Naive thymus-derived CD4-positive, alpha-beta T cell (primary cell): ENCODE data around the gene BTNL8. TPM values are rescaled to one million over a fixed set of nuclear protein-coding genes. Genes with fewer than 3 reads are reported as not detected.

Experiments used
- ATAC-seq: fragments of 150-1000 bp; cut with Tn5 transposase; 2 replicates; pipeline ENCODE4 v1.10.0; 2021; ENCODE audit warnings: mild to moderate bottlenecking, moderate library complexity
- CTCF ChIA-PET: fragments of 350-600 bp; sonication (Branson Sonifier 250); formaldehyde crosslinking; loops from one replicate; lab custom pipeline; 2021; ENCODE audit warnings: antibody characterized with exemption; lab: Charles Lee
- POLR2A ChIA-PET: fragments of 350-600 bp; sonication (Branson Sonifier 250); formaldehyde crosslinking; loops from one replicate; lab custom pipeline; 2021; ENCODE audit warnings: antibody characterized with exemption, inconsistent platforms; lab: Charles Lee
- DNase-seq, 9 donors: peaks; one replicate each; pipeline versions ENCODE4 v3.0.0 to v3.0.0-alpha.2; 2020 to 2022; ENCODE audit warnings: mixed read lengths in 1 of 9
- H3K27ac ChIP-seq: one replicate; pipeline ENCODE4 v1.7.0; 2013; ENCODE audit warnings: mild to moderate bottlenecking, low read depth, low read length, moderate library complexity
- H3K27me3 ChIP-seq, 2 donors: one replicate each; pipeline ENCODE4 v1.7.0; 2013; ENCODE audit warnings: low read length in 2 of 2, mild to moderate bottlenecking in 2 of 2, moderate library complexity in 2 of 2; ENCODE audit not compliant: control insufficient read depth in 2 of 2, insufficient read depth in 2 of 2
- H3K36me3 ChIP-seq, 3 experiments: 1 replicate in 2 of 3; 2 replicates in 1 of 3; pipeline ENCODE4 v1.7.0; 2013; ENCODE audit warnings: low read length in 3 of 3, mild to moderate bottlenecking in 3 of 3, moderate library complexity in 1 of 3; ENCODE audit not compliant: insufficient read depth in 3 of 3, control insufficient read depth in 2 of 3
- H3K4me1 ChIP-seq, 2 donors: one replicate each; pipeline ENCODE4 v1.7.0; 2013; ENCODE audit warnings: low read length in 2 of 2, mild to moderate bottlenecking in 2 of 2, moderate library complexity in 1 of 2; ENCODE audit not compliant: control insufficient read depth in 2 of 2, insufficient read depth in 2 of 2
- H3K4me3 ChIP-seq: 2 replicates; pipeline ENCODE4 v1.7.0; 2013; ENCODE audit warnings: mild to moderate bottlenecking, low read length
- H3K9me3 ChIP-seq, 3 experiments: 1 replicate in 2 of 3; 2 replicates in 1 of 3; pipeline ENCODE4 v1.7.0; 2013; ENCODE audit warnings: low read length in 3 of 3; ENCODE audit not compliant: control insufficient read depth in 2 of 3
- H3K27ac Mint-ChIP-seq, 9 donors: one replicate each; pipeline ENCODE4 v1.8.0; 2020 to 2022; ENCODE audit warnings: mixed read lengths in 9 of 9, mild to moderate bottlenecking in 8 of 9, moderate library complexity in 5 of 9, inconsistent platforms in 2 of 9
- H3K27me3 Mint-ChIP-seq, 5 donors: one replicate each; pipeline ENCODE4 v1.8.0; 2021 to 2022; ENCODE audit warnings: mixed read lengths in 5 of 5, mild to moderate bottlenecking in 1 of 5
- H3K36me3 Mint-ChIP-seq, 5 donors: one replicate each; pipeline ENCODE4 v1.8.0; 2020 to 2022; ENCODE audit warnings: mixed read lengths in 5 of 5, mild to moderate bottlenecking in 3 of 5, inconsistent platforms in 1 of 5
- H3K4me1 Mint-ChIP-seq, 7 donors: one replicate each; pipeline ENCODE4 v1.8.0; 2020 to 2022; ENCODE audit warnings: mixed read lengths in 7 of 7, mild to moderate bottlenecking in 3 of 7, inconsistent platforms in 1 of 7
- H3K4me3 Mint-ChIP-seq, 10 donors: one replicate each; pipeline ENCODE4 v1.8.0; 2020 to 2022; ENCODE audit warnings: mild to moderate bottlenecking in 10 of 10, mixed read lengths in 10 of 10, moderate library complexity in 6 of 10, inconsistent platforms in 2 of 10
- H3K9me3 Mint-ChIP-seq, 11 donors: one replicate each; pipeline ENCODE4 v1.8.0; 2020 to 2022; ENCODE audit warnings: mixed read lengths in 11 of 11, mild to moderate bottlenecking in 4 of 11, inconsistent platforms in 1 of 11, moderate library complexity in 1 of 11
- intact Hi-C, 2 donors: fragments of 100-400 bp; cut with micrococcal nuclease; formaldehyde crosslinking; loops; one replicate each; pipeline ENCODE4 v1.15.1; 2023
- polyA plus RNA-seq, 2 donors: library from polyadenylated mRNA; unstranded; fragments of 300-500 nt; fragmentation: Illumina TruSeq; gene quantifications; one replicate each; pipeline ENCODE4 v1.2.3, GENCODE V29; 2021
- total RNA-seq, 6 experiments: library from RNA in 5 of 6; stranded (reverse) in 5 of 6; gene quantifications; 1 replicate in 5 of 6; 2 replicates in 1 of 6; pipeline ENCODE4 v1.2.3 and lab custom pipeline; 2021 to 2026

BTNL8 gene, protein sequence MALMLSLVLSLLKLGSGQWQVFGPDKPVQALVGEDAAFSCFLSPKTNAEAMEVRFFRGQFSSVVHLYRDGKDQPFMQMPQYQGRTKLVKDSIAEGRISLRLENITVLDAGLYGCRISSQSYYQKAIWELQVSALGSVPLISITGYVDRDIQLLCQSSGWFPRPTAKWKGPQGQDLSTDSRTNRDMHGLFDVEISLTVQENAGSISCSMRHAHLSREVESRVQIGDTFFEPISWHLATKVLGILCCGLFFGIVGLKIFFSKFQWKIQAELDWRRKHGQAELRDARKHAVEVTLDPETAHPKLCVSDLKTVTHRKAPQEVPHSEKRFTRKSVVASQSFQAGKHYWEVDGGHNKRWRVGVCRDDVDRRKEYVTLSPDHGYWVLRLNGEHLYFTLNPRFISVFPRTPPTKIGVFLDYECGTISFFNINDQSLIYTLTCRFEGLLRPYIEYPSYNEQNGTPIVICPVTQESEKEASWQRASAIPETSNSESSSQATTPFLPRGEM
- total RNA-seq, result not detected
- polyA plus RNA-seq, result not detected
- not detected for total RNA-seq (lab: John Stamatoyannopoulos, UW)

DNA sequence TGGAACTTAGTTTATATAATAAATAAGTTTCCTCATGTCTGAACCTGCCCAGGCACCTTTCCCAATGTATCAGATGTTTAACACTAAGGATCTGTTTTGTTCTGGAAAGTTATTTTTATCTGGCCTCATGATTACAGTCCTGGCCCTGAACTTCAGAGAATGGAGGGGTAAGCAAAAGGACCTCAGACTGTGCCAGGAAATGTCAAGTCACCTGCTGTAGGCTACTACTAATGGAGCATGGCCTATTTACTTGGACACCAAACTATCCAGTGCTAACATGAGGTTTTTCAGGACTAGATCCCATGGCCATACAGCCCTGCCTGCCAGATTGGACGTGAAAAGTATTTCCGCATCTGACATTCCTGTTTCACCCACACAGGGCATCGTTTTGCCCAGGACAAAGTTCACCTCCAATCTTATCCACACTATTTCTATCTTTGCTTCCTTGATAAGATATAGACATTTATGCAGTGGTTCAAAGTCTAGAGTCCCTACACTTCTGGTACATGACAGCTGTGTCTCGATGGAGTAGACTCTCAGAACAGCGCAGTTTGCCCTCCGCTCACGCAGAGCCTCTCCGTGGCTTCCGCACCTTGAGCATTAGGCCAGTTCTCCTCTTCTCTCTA lies at the start of gene BTNL8:
BTNL8 (plus strand) TSS at position 539 of the 626 bp plus-strand sequence. CDS start 152 bp downstream, outside the sequence.
- intact Hi-C loops, result no loop called here
- Histone ChIP-seq H3K36me3 (no peaks in the 10 kb centered on the region), H3K9me3 (no peaks in the 10 kb centered on the region), H3K4me3 (no peak within 1 kb of the TSS), H3K27ac (no peak within 1 kb of the TSS), H3K27me3 (no peaks in the 10 kb centered on the region), H3K4me1 (no peaks in the 10 kb centered on the region)
- ATAC-seq (no peak), DNase-seq (no peak)
- Mint-ChIP-seq H3K36me3 (no peaks in the 10 kb centered on the region), H3K4me1 (no peaks in the 10 kb centered on the region), H3K27me3 (peaks cover 0 to 8% (median 0%) of the 10 kb centered on the region in 5 donors), H3K9me3 (peaks cover 0 to 8% (median 2%) of the 10 kb centered on the region in 11 donors), H3K27ac (no peak within 1 kb of the TSS), H3K4me3 (no peak within 1 kb of the TSS)
- ChIA-PET POLR2A (no interaction called here), CTCF (no interaction called here)

DNA sequence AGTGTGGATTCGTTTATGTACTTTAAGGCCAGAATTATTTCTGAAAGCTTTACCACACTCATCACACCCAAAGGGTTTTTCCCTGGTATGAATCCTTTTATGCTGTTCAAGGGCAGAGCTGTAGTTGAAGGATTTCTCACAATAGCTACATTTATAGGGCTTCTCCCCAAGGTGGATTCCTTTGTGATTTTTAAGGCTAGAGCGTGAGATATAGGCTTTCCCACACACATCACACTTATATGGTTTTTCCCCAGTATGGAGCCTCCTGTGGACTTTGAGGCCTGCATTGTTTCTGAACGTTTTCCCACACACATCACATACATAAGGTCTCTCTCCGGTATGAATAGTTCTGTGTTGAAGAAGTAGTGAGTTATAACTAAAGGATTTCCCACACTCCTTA lies 49.1 kb upstream of the BTNL8 start:
- Mint-ChIP-seq H3K27ac (no peak overlapping the region), H3K4me3 (no peak overlapping the region), H3K9me3 (peaks cover 3 to 67% (median 29%) of the 10 kb centered on the region in 11 donors), H3K27me3 (no peaks in the 10 kb centered on the region), H3K36me3 (peaks cover 29 to 93% (median 78%) of the 10 kb centered on the region in 5 donors), H3K4me1 (peaks cover 0 to 32% (median 25%) of the 10 kb centered on the region in 7 donors)
- Histone ChIP-seq H3K27me3 (no peaks in the 10 kb centered on the region), H3K4me3 (no peak overlapping the region), H3K36me3 (peaks cover 20 to 44% (median 22%) of the 10 kb centered on the region in 3 experiments), H3K4me1 (no peaks in the 10 kb centered on the region), H3K9me3 (peaks cover 0 to 29% (median 4%) of the 10 kb centered on the region in 3 experiments), H3K27ac (no peak overlapping the region)
- intact Hi-C loops, result no loop called here
- ATAC-seq (no peak), DNase-seq (no peak)
- POLR2A ChIA-PET, result interaction anchor here (0.9 to 1.8 kb wide), 3 partner anchors 18 to 49 kb away, joined by 4 to 6 read pairs (median 5); no protein-coding TSS in a partner anchor
- CTCF ChIA-PET, result interaction anchor here (1.6 kb wide), 1 partner anchor 11 kb away, joined by 8 read pairs; the partner anchor contains the start of gene ZFP62

DNA sequence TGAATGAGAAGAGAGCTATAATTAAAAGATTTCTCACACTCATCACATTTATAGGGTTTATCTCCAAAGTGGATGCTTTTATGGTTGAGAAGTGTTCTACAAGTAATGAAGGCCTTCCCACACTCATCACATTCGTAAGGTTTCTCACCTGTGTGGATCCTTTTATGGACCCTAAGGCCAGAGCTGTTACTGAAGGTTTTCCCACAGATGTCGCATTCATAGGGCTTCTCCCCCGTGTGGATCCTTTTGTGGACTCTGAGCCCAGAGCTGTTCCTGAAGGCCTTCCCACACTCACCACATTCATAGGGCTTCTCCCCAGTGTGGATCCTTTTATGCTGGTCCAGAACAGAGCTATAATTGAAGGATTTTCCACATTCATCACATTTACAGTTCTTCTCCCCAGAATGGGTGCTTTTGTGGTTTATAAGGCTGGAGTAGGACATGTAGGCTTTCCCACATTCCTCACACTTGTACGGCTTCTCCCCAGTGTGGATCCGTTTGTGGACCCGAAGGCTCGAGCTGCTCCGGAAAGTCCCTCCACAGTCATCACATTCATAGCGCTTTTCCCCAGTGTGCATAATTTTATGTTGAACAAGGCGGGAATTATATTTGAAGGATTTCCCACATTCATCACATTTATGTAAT lies 48.4 kb upstream of the BTNL8 start:
- ChIA-PET CTCF (interaction anchor here (1.6 kb wide), 1 partner anchor 10 kb away, joined by 8 read pairs; the partner anchor contains the start of gene ZFP62), POLR2A (interaction anchor here (0.9 to 2.4 kb wide), 6 partner anchors 9 to 50 kb away, joined by 3 to 7 read pairs (median 4); no protein-coding TSS in a partner anchor)
- intact Hi-C loops, result no loop called here
- H3K27me3 ChIP-seq, result no peaks in the 10 kb centered on the region
- H3K4me1 Mint-ChIP-seq, result peaks cover 0 to 38% (median 32%) of the 10 kb centered on the region in 7 donors
- ATAC-seq, result no peak
- H3K36me3 ChIP-seq, result peaks cover 20 to 51% (median 22%) of the 10 kb centered on the region in 3 experiments
- H3K9me3 Mint-ChIP-seq, result peaks cover 3 to 64% (median 29%) of the 10 kb centered on the region in 11 donors
- no peaks in the 10 kb centered on the region for H3K27me3 Mint-ChIP-seq
- peaks cover 29 to 96% (median 83%) of the 10 kb centered on the region in 5 donors for H3K36me3 Mint-ChIP-seq
- no peak overlapping the region for H3K4me3 Mint-ChIP-seq
- no peak overlapping the region for H3K27ac ChIP-seq
- no peak for DNase-seq
- peaks cover 0 to 29% (median 4%) of the 10 kb centered on the region in 3 experiments for H3K9me3 ChIP-seq
- no peaks in the 10 kb centered on the region for H3K4me1 ChIP-seq
- H3K27ac Mint-ChIP-seq, result no peak overlapping the region
- no peak overlapping the region for H3K4me3 ChIP-seq

DNA sequence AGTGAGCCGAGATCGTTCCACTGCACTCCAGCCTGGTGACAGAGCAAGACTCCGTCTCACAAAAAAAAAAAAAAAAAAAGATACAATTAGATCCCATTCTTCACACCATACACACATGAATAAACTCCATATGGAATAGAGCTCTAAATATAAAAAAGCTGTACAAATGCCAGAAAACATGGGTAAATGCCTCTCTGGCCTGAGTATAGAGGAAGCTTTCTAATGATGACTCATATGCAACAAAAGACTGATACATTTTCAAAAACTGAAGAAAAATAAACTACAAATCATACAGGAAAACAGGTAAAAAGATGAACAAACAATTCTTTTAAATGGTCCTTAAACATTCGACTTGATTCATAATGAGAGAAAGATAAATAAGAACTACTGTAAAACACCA lies 46.5 kb upstream of the BTNL8 start:
- H3K36me3 Mint-ChIP-seq, result peaks cover 33 to 89% (median 79%) of the 10 kb centered on the region in 5 donors
- Histone ChIP-seq H3K27me3 (no peaks in the 10 kb centered on the region), H3K36me3 (peaks cover 22 to 56% (median 25%) of the 10 kb centered on the region in 3 experiments), H3K27ac (no peak overlapping the region), H3K4me3 (no peak overlapping the region), H3K4me1 (no peaks in the 10 kb centered on the region), H3K9me3 (peaks cover 0 to 29% (median 4%) of the 10 kb centered on the region in 3 experiments)
- H3K9me3 Mint-ChIP-seq, result peaks cover 3 to 53% (median 29%) of the 10 kb centered on the region in 11 donors
- peaks cover 0 to 52% (median 43%) of the 10 kb centered on the region in 7 donors for H3K4me1 Mint-ChIP-seq
- ChIA-PET POLR2A (interaction anchor here (1.3 to 2.4 kb wide), 3 partner anchors 9 to 49 kb away, joined by 3 to 7 read pairs (median 3); partner anchors contain the start of gene ZFP62), CTCF (no interaction called here)
- DNase-seq, result no peak
- no peak for ATAC-seq
- H3K4me3 Mint-ChIP-seq, result no peak overlapping the region
- no peaks in the 10 kb centered on the region for H3K27me3 Mint-ChIP-seq
- H3K27ac Mint-ChIP-seq, result no peak overlapping the region
- intact Hi-C loops, result no loop called here

DNA sequence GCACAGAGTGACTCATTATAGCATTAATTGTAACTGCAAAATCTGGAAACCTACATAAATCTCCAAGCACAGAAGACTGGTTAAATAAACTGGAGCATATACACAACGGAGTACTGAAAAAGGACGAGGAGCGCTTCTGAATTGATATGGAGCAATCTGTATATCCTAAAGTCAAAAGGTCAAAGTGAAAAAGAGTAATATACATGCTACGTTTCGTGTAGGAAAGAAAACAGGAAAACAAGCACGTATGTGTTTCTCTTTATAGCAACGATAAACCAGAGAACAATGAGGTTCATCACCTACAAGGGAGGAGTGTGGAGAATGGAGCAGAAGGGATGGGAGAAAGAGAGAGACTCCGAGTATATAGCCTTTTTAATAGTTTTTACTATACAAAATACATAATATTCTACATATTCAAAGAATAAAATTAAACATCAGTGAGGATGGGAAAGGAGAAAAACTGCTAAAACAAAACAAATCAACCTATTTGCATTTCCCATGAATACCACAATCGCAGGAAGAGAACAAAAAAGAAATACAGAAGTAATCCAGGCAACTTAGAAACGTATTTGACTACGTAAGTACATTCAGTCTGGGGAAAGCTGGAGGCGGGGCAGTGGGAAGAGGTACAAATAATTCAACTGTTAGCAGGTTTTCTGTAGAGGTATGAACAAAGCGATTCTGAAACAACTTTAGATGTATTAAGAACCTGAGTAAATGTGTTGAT lies 45.7 kb upstream of the BTNL8 start:
- Mint-ChIP-seq H3K27ac (peak overlapping the region in 1 of 9 donors; percentile 24), H3K36me3 (peaks cover 27 to 82% (median 73%) of the 10 kb centered on the region in 5 donors), H3K9me3 (peaks cover 3 to 45% (median 28%) of the 10 kb centered on the region in 11 donors), H3K27me3 (no peaks in the 10 kb centered on the region), H3K4me1 (peaks cover 0 to 53% (median 43%) of the 10 kb centered on the region in 7 donors), H3K4me3 (no peak overlapping the region)
- ChIA-PET CTCF (no interaction called here), POLR2A (interaction anchor here (1.3 to 2.4 kb wide), 2 partner anchors 8 to 50 kb away, joined by 3 to 7 read pairs; partner anchors contain the start of gene ZFP62)
- H3K36me3 ChIP-seq, result peaks cover 22 to 51% (median 25%) of the 10 kb centered on the region in 3 experiments
- H3K4me3 ChIP-seq, result no peak overlapping the region
- H3K9me3 ChIP-seq, result peaks cover 0 to 29% (median 4%) of the 10 kb centered on the region in 3 experiments
- ATAC-seq (no peak), DNase-seq (no peak)
- no peaks in the 10 kb centered on the region for H3K27me3 ChIP-seq
- H3K4me1 ChIP-seq, result no peaks in the 10 kb centered on the region
- H3K27ac ChIP-seq, result no peak overlapping the region
- intact Hi-C loops, result no loop called here
